BLaER1 (cell line): Measurements from ENCODE around the gene SELP.
A peak's percentile ranks its signal among the peaks of the same experiment; 100 is the strongest.

Experiments used
- H3K27ac ChIP-seq: shearing (Covaris generic); formaldehyde crosslinking; 2 replicates; pipeline ENCODE4 v1.8.1; 2022
- H3K27me3 ChIP-seq: shearing (Covaris generic); formaldehyde crosslinking; 2 replicates; pipeline ENCODE4 v1.8.1; 2022
- H3K36me3 ChIP-seq: shearing (Covaris generic); formaldehyde crosslinking; 2 replicates; pipeline ENCODE4 v1.8.1; 2022
- H3K4me1 ChIP-seq: shearing (Covaris generic); formaldehyde crosslinking; 2 replicates; pipeline ENCODE4 v1.8.1; 2022
- H3K4me2 ChIP-seq: shearing (Covaris generic); formaldehyde crosslinking; 2 replicates; pipeline ENCODE4 v1.8.1; 2022
- H3K4me3 ChIP-seq: shearing (Covaris generic); formaldehyde crosslinking; 2 replicates; pipeline ENCODE4 v1.8.1; 2022
- H3K9ac ChIP-seq: shearing (Covaris generic); formaldehyde crosslinking; 2 replicates; pipeline ENCODE4 v1.8.1; 2022
- H3K9me3 ChIP-seq: shearing (Covaris generic); formaldehyde crosslinking; 2 replicates; pipeline ENCODE4 v1.8.1; 2022
- H4K20me1 ChIP-seq: shearing (Covaris generic); formaldehyde crosslinking; 2 replicates; pipeline ENCODE4 v1.8.1; 2022
- Cebpa-rat ChIP-seq: shearing (Covaris generic); IDR thresholded peaks from 2 replicates; pipeline ENCODE4 v1.8.1; 2022

Gene SELP

GRCh38 chr1:169651035-169651434, 21.1 kb upstream of the SELP start:
- no peak overlapping the region for H3K4me3 ChIP-seq
- TF ChIP-seq Cebpa-rat = no peak
- no peaks in the 10 kb centered on the region for H4K20me1 ChIP-seq
- H3K4me1 ChIP-seq = peaks cover 10% of the 10 kb centered on the region
- no peaks in the 10 kb centered on the region for H3K9me3 ChIP-seq
- no peaks in the 10 kb centered on the region for H3K36me3 ChIP-seq
- no peak overlapping the region for H3K4me2 ChIP-seq
- H3K9ac ChIP-seq = no peak overlapping the region
- H3K27me3 ChIP-seq = no peaks in the 10 kb centered on the region
- H3K27ac ChIP-seq = no peak overlapping the region

GRCh38 chr1:169650551-169650950, 20.6 kb upstream of the SELP start:
- H3K9me3 ChIP-seq = no peaks in the 10 kb centered on the region
- H3K27ac ChIP-seq = no peak overlapping the region
- no peaks in the 10 kb centered on the region for H3K36me3 ChIP-seq
- TF ChIP-seq Cebpa-rat = no peak
- no peaks in the 10 kb centered on the region for H3K27me3 ChIP-seq
- no peak overlapping the region for H3K9ac ChIP-seq
- no peak overlapping the region for H3K4me3 ChIP-seq
- no peak overlapping the region for H3K4me2 ChIP-seq
- peaks cover 10% of the 10 kb centered on the region for H3K4me1 ChIP-seq
- H4K20me1 ChIP-seq = no peaks in the 10 kb centered on the region

- peak overlapping the region; percentile 9; the same call in 1 of the 2 replicates for H3K4me2 ChIP-seq
- H3K9ac ChIP-seq = no peak overlapping the region
- no peak for TF ChIP-seq Cebpa-rat
- H3K36me3 ChIP-seq = no peaks in the 10 kb centered on the region
- no peaks in the 10 kb centered on the region for H3K27me3 ChIP-seq
- H3K4me1 ChIP-seq = peaks cover 10% of the 10 kb centered on the region
- no peaks in the 10 kb centered on the region for H4K20me1 ChIP-seq
- H3K9me3 ChIP-seq = no peaks in the 10 kb centered on the region
- H3K4me3 ChIP-seq = no peak overlapping the region
- H3K27ac ChIP-seq = no peak overlapping the region
These were observed 18.8 kb upstream of the SELP start for GRCh38 chr1:169648709-169649108.

- H3K27ac ChIP-seq = no peak overlapping the region
- no peak for TF ChIP-seq Cebpa-rat
- no peak overlapping the region for H3K4me2 ChIP-seq
- no peaks in the 10 kb centered on the region for H4K20me1 ChIP-seq
- no peaks in the 10 kb centered on the region for H3K36me3 ChIP-seq
- no peaks in the 10 kb centered on the region for H3K9me3 ChIP-seq
- H3K9ac ChIP-seq = no peak overlapping the region
- peaks cover 10% of the 10 kb centered on the region for H3K4me1 ChIP-seq
- no peaks in the 10 kb centered on the region for H3K27me3 ChIP-seq
- no peak overlapping the region for H3K4me3 ChIP-seq
These were observed 18.3 kb upstream of the SELP start for GRCh38 chr1:169648187-169648586.

GRCh38 chr1:169647512-169647911, 17.6 kb upstream of the SELP start:
- H3K9ac ChIP-seq = no peak overlapping the region
- no peak overlapping the region for H3K4me2 ChIP-seq
- no peaks in the 10 kb centered on the region for H4K20me1 ChIP-seq
- no peak overlapping the region for H3K27ac ChIP-seq
- no peaks in the 10 kb centered on the region for H3K27me3 ChIP-seq
- H3K36me3 ChIP-seq = no peaks in the 10 kb centered on the region
- H3K9me3 ChIP-seq = no peaks in the 10 kb centered on the region
- no peak for TF ChIP-seq Cebpa-rat
- no peak overlapping the region for H3K4me3 ChIP-seq
- peaks cover 15% of the 10 kb centered on the region for H3K4me1 ChIP-seq

- Histone ChIP-seq H3K4me1 (peaks cover 33% of the 10 kb centered on the region), H3K9ac (no peak overlapping the region), H3K27ac (no peak overlapping the region), H3K4me2 (no peak overlapping the region), H3K9me3 (no peaks in the 10 kb centered on the region), H4K20me1 (no peaks in the 10 kb centered on the region), H3K4me3 (no peak overlapping the region), H3K27me3 (no peaks in the 10 kb centered on the region), H3K36me3 (no peaks in the 10 kb centered on the region)
- no peak for TF ChIP-seq Cebpa-rat
These were observed 14.4 kb upstream of the SELP start for GRCh38 chr1:169644297-169644696.

- no peaks in the 10 kb centered on the region for H3K4me1 ChIP-seq
- H3K36me3 ChIP-seq = no peaks in the 10 kb centered on the region
- no peaks in the 10 kb centered on the region for H3K27me3 ChIP-seq
- no peaks in the 10 kb centered on the region for H4K20me1 ChIP-seq
- H3K4me2 ChIP-seq = no peak overlapping the region
- no peak for TF ChIP-seq Cebpa-rat
- H3K27ac ChIP-seq = no peak overlapping the region
- no peak overlapping the region for H3K9ac ChIP-seq
- no peak overlapping the region for H3K4me3 ChIP-seq
- H3K9me3 ChIP-seq = peaks cover 52% of the 10 kb centered on the region
These were observed 5.0 kb upstream of the SELP start for GRCh38 chr1:169634877-169635276.

GRCh38 chr1:169634145-169634544, 4.2 kb upstream of the SELP start:
- Histone ChIP-seq H3K4me2 (no peak overlapping the region), H3K27me3 (no peaks in the 10 kb centered on the region), H3K9ac (no peak overlapping the region), H3K9me3 (peaks cover 52% of the 10 kb centered on the region), H3K27ac (no peak overlapping the region), H3K4me1 (no peaks in the 10 kb centered on the region), H3K36me3 (no peaks in the 10 kb centered on the region), H3K4me3 (no peak overlapping the region), H4K20me1 (no peaks in the 10 kb centered on the region)
- no peak for TF ChIP-seq Cebpa-rat

GRCh38 chr1:169631249-169631648, 1.3 kb upstream of the SELP start:
- Histone ChIP-seq H3K4me3 (no peak overlapping the region), H3K4me2 (no peak overlapping the region), H3K27ac (no peak overlapping the region), H3K9me3 (peaks cover 31% of the 10 kb centered on the region), H3K36me3 (no peaks in the 10 kb centered on the region), H3K27me3 (no peaks in the 10 kb centered on the region), H4K20me1 (no peaks in the 10 kb centered on the region), H3K4me1 (no peaks in the 10 kb centered on the region), H3K9ac (no peak overlapping the region)
- TF ChIP-seq Cebpa-rat = no peak

- no peak for TF ChIP-seq Cebpa-rat
- H3K27me3 ChIP-seq = no peaks in the 10 kb centered on the region
These were observed 5.0 kb downstream of the SELP start for GRCh38 chr1:169624912-169625311.

GRCh38 chr1:169624122-169624521, 5.8 kb downstream of the SELP start:
- Histone ChIP-seq H3K4me1 (no peaks in the 10 kb centered on the region), H3K4me3 (no peak overlapping the region), H3K27ac (no peak overlapping the region), H3K9ac (no peak overlapping the region), H3K4me2 (no peak overlapping the region), H3K27me3 (no peaks in the 10 kb centered on the region), H3K36me3 (no peaks in the 10 kb centered on the region), H3K9me3 (no peaks in the 10 kb centered on the region), H4K20me1 (no peaks in the 10 kb centered on the region)
- no peak for TF ChIP-seq Cebpa-rat

More at GRCh38 chr1:169624912-169625311, 5.0 kb downstream of the SELP start:
- no peaks in the 10 kb centered on the region for H3K36me3 ChIP-seq
- no peaks in the 10 kb centered on the region for H3K4me1 ChIP-seq
- H3K9ac ChIP-seq = no peak overlapping the region
- H4K20me1 ChIP-seq = no peaks in the 10 kb centered on the region
- H3K4me2 ChIP-seq = no peak overlapping the region
- no peak overlapping the region for H3K4me3 ChIP-seq
- no peaks in the 10 kb centered on the region for H3K9me3 ChIP-seq
- no peak overlapping the region for H3K27ac ChIP-seq
